Astrocyte of the spinal cord (primary cell): Measurements from ENCODE around the gene GALNT17.

ENCODE experiments used
- DNase-seq: peaks from one replicate; pipeline ENCODE4 v3.0.0; 2011; ENCODE audit warnings: low read depth, low spot score
- H3K4me3 ChIP-seq: 2 replicates; pipeline ENCODE4 v1.5.1; 2011; ENCODE audit warnings: low read depth, mild to moderate bottlenecking, low read length, moderate library complexity
- CTCF ChIP-seq: IDR thresholded peaks from 2 replicates; pipeline ENCODE4 v1.5.1; 2012; ENCODE audit warnings: low read depth, mild to moderate bottlenecking, low read length, inconsistent platforms
- in situ Hi-C: cut with HindIII; loops from 2 replicates; pipeline ENCODE4 v1.10.0; 2017; ENCODE audit warnings: low sequenced_read_pairs

GALNT17 gene

GRCh38 chr7:71409550-71410157 is 277.7 kb downstream of the GALNT17 start:
- in situ Hi-C loops, result no loop called here
- no peak for DNase-seq
- no peak for TF ChIP-seq CTCF
- H3K4me3 ChIP-seq, result no peak overlapping the region

GRCh38 chr7:71411475-71411874 is 279.5 kb downstream of the GALNT17 start:
- DNase-seq, result no peak
- H3K4me3 ChIP-seq, result no peak overlapping the region
- in situ Hi-C loops, result no loop called here
- no peak for TF ChIP-seq CTCF

- in situ Hi-C loops, result no loop called here
- TF ChIP-seq CTCF, result no peak
- H3K4me3 ChIP-seq, result no peak overlapping the region
- DNase-seq, result no peak
Observed at GRCh38 chr7:71414490-71414889, 282.5 kb downstream of the GALNT17 start.

- no peak for TF ChIP-seq CTCF
- H3K4me3 ChIP-seq, result no peak overlapping the region
- DNase-seq, result no peak
- in situ Hi-C loops, result no loop called here
Observed at GRCh38 chr7:71419546-71420337, 287.8 kb downstream of the GALNT17 start.

- TF ChIP-seq CTCF, result no peak
- in situ Hi-C loops, result no loop called here
- DNase-seq, result no peak
- no peak overlapping the region for H3K4me3 ChIP-seq
Observed at GRCh38 chr7:71422104-71422503, 290.2 kb downstream of the GALNT17 start.

- no peak for DNase-seq
- H3K4me3 ChIP-seq, result no peak overlapping the region
- TF ChIP-seq CTCF, result no peak
- in situ Hi-C loops, result no loop called here
Observed at GRCh38 chr7:71424166-71425035, 292.5 kb downstream of the GALNT17 start.
